GM18502 (cell line): ENCODE results near the gene UBXN1.
A peak's percentile ranks its signal among the peaks of the same experiment; 100 is the strongest.

Experiments
- ATAC-seq: cut with Tn5 transposase; IDR thresholded peaks from one replicate; pipeline ENCODE4 v1.9.1; 2021; ENCODE audit warnings: mild to moderate bottlenecking; ENCODE audit not compliant: unreplicated experiment, poor library complexity

UBXN1 gene, protein sequence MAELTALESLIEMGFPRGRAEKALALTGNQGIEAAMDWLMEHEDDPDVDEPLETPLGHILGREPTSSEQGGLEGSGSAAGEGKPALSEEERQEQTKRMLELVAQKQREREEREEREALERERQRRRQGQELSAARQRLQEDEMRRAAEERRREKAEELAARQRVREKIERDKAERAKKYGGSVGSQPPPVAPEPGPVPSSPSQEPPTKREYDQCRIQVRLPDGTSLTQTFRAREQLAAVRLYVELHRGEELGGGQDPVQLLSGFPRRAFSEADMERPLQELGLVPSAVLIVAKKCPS

DNA sequence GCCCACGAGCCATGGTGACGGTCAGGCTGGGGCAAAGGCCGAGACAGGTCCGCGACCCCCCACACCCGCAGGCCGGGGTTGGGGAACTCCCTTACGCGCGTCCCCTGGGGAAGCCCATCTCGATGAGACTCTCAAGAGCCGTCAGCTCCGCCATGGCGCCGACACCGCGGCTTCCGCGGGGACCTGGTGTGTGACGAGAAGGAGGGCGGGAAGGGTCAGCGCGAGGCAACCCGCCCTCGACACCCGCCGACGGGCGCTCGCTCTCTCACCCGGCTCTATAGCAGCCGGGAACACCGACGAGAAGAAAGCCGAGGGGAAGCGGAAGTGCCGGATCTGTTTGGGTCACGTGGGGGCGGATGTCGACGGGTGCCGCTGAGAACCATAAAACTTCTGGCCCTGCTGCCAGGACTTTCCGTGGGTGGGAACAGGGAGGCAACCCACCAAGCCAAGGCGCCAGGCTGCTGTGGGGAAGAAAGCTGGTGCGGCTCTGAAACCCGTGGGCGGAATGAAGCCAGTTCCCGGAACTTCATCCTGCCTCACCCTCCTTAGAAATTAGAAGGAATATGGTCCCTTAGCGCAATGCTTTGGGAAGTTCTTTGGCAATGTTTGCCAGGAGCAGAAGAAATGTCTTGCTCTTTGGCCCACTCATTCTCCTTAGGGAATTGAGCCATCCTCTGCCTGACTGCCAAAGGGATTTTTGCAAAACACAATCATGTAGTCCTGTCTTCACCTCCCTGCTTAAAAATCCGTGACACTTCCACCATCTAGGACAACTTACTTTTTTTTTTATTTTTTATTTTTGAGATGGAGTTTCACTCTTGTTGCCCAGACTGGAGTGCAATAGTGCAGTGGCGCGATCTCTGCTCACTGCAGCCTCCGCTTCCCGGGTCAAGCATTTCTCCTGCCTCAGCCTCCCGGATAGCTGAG lies at the start of gene UBXN1:
Gene UBXN1, minus strand, starts transcription at position 304 of the 927 bp plus-strand sequence. Its CDS starts 150 bp downstream, at position 154.
- peak; percentile 70 for ATAC-seq

- peak; percentile 17 for ATAC-seq
Observed at GRCh38 chr11:62728171-62728988, 49.5 kb upstream of the UBXN1 start, which contains the start of gene TTC9C. TTC9C (plus strand) TSS chr11:62728486; CDS start chr11:62728849, 363 bp downstream.

DNA sequence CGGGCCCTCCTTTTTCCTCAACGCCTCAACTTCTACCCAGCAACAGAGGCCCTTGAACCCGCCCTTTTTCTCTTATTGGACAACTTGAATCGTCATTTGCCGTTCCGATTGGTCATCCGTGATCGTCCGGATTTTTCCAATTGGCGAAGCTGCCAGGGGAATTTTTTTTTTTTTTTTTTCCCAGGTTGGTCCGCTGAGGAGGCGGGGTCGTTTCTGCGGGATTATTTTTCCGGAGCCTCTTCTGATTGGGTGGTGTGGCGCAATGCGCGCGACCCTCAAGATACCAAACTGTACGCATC lies 48.9 kb upstream of the UBXN1 start:
- ATAC-seq: peak; percentile 58

GRCh38 chr11:62727165-62727871 lies 48.4 kb upstream of the UBXN1 start, which contains the start of gene HNRNPUL2:
HNRNPUL2 (minus strand) TSS chr11:62727457; CDS start chr11:62727156, 301 bp downstream.
- peak; percentile 73 for ATAC-seq

- ATAC-seq: no peak
Observed at GRCh38 chr11:62726915-62727164, 48.0 kb upstream of the UBXN1 start.

DNA sequence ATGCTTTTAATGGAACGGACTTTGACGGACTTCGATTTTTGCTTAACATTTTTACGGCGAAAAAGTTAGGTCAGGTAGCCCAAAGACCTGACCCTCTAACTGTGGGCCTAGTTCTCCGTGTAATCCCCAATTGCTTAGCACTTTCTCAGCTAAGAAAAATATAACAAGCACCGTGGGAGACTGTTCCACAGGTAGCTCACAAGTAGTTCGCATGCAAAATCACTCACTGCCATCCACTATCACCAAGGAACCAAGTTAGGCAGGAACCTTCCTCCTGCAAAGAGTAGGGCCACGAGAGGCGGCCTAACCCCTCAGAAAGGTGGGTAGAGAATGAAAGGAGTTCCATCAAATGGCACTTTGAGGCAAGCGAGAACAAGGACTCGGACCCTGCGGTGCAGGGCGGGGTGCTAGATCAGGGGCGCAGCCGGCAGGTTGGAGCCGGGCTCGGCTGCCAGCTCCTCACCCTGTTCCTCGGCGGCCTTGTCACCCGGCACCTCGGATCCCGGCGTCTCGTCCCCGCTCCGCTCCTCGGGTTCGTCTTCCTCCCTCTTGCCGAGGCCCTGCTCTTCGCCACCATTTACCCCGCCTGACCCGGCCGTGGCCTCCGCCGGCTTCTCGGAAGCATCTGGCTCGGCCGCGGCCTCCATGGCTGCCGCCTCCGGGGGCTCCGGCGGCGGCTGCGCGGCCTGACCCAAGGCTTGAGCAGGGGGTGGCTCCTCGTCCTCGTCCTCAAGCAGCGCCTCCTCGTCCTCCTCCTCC lies 47.5 kb upstream of the UBXN1 start:
- peak; percentile 1 for ATAC-seq

DNA sequence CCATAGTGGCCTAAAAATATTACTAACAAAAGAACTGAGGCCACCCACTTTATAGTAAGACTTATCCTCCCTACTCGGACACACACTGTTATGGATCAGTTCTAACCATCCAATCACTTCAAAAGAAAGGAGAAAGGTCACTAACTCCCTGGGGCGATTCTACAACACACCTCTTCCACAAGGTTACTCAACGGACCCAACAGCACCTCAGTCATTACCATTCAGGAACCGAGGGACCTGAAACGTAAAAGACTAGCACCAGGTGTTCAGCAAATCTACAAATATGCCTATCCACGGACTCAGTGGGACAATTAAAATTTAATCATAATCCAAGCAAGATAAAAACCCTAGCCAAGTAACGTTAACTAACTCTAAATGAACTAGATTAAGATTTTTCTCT lies 46.8 kb upstream of the UBXN1 start:
- ATAC-seq: no peak

DNA sequence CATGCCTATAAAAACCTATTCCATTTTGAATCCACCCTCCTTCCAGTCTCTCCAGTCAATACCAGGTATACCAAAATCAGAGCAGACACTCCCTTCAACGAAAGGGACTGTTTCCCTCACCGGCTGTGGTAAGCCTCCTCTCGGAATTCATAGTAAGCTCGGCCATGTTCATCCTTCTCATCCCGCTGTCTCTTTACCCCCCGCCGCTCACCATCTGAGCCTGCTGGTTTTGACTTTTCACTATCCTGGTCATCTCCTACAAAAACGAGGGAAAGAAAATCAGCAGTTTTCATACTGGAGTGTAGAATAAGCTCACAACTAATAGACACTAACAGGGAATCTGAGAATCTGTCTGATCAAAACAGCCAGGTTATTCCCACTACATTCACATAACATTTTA lies 45.3 kb upstream of the UBXN1 start:
- ATAC-seq: no peak

- ATAC-seq: no peak
Observed at GRCh38 chr11:62721994-62722393, 43.1 kb upstream of the UBXN1 start.

DNA sequence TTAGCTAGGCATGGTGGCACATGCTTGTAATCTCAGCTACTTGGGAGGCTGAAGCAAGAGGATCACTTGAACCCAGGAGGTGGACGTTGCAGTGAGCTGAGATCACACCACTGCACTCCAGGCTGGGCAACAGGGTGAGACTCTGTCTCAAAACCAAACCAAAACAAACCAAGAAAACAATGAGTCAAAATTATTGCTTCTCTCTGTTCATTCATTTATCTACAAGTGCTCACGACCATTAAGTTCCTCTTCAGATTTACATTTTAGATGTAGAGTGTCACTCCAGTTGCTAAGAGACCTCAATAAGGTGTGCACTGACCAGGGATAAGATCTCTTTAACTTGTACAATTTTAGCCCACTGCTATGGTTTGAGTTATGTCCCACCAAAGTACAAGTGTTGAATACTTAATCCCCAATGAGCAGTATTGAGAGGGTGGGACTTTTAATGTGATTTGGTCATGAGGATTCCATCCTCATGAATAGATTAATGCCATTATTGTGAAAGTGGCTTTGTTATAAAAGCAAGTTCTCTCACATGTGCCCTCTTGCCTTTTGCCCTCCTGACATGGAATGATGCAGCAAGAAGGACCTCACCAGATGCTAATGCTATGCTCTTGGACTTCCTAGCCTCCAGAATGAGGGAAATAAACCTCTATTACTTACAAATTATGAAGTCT lies 40.6 kb upstream of the UBXN1 start:
- ATAC-seq: no peak

- no peak for ATAC-seq
Observed at GRCh38 chr11:62716816-62717215, 37.9 kb upstream of the UBXN1 start.

GRCh38 chr11:62716206-62716605 lies 37.3 kb upstream of the UBXN1 start:
- ATAC-seq: no peak

DNA sequence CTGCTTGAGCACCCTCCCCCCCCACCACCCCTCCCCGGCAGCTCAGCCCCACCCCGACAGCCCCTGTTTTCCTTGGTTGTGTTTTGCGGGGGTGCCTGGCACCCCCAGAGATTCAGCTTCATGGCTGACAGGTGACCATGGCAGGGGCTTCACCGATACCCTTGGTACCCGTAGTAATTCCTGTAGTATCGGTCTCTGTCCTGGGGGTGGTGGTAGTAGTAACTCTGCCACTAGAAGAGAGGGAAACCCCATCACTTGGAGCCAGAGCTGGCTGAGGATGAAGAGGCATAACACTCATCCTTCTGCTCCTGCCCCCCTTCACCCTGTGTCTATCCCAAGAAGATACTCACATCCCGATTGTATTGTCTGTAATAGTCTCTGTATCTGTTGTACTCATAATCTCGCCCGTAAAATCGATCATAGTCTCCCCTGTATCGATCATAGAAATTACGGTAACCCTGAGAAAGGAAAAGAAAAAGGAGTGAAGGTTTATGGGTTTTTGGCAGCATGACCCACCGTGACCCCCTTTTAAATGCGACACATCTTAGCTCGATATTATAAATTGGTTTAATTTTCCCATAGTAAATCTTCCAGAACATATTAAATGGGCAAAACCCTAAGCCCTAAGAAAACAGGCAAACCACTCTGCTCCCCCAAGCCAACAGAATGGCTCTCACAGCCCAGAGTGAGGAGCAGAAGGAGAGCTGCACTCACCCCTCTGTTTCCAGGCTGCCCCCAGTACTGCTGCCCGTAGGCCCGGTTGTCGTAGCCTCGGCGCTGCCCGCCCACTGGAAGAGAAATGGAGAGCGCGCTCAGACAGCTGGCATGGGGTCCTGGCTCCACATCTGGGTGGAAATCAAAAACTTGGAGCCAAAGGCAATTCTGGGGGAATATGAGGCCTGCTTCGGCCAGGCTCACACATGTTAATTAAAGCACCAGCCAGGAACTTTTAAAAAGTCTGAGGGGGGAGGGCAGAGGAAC lies 36.6 kb upstream of the UBXN1 start:
- ATAC-seq: no peak

DNA sequence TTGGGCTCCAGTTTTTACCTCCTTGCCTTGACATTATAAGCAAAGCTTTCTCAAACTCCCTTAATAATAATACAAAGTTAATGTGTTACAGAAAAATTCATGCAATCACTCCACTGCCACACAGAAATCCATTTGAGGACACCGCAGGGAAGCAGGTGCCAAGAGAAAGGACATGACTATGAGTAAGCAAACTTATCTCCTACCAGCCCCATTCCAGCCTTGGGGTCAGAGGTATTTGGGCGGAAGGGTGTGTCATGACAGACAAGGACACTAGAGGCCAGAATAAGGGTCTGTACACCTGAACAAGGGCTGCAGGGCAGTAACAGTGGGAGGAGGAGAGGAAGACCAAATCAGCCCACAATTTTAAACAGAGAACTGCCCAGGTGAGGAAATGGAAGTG lies 34.5 kb upstream of the UBXN1 start:
- no peak for ATAC-seq

DNA sequence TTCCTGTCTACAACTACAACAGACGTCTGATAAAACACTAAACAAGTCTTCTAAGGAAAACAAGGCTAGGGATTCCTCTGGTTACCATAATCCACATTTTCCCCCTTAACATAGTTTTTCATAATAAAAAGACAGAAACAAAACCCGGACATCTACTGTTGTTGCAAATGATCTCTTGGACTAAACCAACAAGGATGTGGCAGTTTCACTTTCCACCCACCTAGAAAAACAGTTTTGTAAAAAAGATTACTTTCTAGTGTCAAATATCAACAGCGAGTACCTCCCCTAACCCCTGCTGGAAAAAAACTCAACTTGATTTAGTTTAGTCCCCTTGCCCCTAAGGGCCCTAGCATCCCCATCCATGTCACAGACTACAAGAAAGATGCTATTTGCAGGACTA lies 34.0 kb upstream of the UBXN1 start:
- ATAC-seq: no peak

DNA sequence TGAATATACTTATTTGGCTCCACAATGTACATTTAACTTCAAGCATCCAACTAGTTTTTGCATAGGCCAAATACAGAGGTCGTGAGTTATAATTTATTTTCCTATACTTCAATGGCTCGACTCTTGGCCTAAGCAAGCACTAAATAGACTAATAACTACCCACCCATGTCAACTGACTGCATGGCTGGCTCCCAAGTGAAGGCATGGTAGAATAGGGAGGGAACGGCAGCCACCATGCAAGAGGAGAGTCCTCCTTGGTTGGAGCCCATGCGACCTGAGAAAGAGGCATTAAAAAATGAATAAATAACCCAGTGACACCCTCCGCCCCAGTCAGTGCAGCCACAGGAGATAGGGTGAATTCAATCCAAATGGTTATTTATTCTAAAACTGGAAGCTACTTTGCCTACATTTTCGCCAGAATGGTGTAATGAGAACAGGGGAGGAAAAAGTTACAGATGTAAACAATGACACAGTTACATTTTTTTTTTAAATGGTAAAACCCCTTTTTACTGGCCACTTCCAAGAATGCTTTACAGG lies 33.5 kb upstream of the UBXN1 start:
- no peak for ATAC-seq

DNA sequence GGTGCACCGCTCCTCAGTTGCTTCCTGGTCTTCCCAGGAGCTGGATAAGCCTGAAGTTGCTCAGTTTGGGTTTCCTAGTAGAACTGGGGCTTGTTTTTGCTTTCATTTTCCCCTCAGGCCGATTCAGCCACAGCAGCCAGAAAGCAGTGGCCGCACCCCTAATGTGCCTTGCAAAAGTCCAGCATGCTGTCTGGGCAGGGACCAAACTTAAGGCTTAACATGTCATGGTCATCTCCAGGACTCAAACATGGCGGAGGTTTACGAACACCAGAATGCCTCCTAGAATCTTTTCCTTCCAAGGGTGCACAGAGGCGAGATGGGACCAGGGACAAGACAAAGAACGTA lies 31.1 kb upstream of the UBXN1 start:
- peak; percentile 5 for ATAC-seq
